Suprapubic skin (tissue), 3 donors: ENCODE data around the gene TOP2B.
A peak's percentile ranks its signal among the peaks of the same experiment; 100 is the strongest.

Experiments used
- EP300 ChIP-seq: sonication (generic); formaldehyde crosslinking; IDR thresholded peaks from one replicate; pipeline ENCODE4 v1.6.1; 2017; ENCODE audit warnings: antibody characterized with exemption
- POLR2A ChIP-seq, 2 donors: fragments of 450-650 bp; IDR thresholded peaks; one replicate each; pipeline ENCODE4 v1.6.1; 2017; ENCODE audit warnings: antibody characterized with exemption in 2 of 2, mild to moderate bottlenecking in 2 of 2, moderate library complexity in 2 of 2
- TF ChIP-seq, protein P1 (sequence below), 2 donors: fragments of 200-600 bp in 1 of 2; fragments of 450-650 bp in 1 of 2; sonication (generic) in 1 of 2; IDR thresholded peaks; one replicate each; pipeline ENCODE4 v1.5.1; 2016 to 2019; ENCODE audit warnings: antibody characterized with exemption in 2 of 2, mild to moderate bottlenecking in 1 of 2, moderate library complexity in 1 of 2

DNA sequence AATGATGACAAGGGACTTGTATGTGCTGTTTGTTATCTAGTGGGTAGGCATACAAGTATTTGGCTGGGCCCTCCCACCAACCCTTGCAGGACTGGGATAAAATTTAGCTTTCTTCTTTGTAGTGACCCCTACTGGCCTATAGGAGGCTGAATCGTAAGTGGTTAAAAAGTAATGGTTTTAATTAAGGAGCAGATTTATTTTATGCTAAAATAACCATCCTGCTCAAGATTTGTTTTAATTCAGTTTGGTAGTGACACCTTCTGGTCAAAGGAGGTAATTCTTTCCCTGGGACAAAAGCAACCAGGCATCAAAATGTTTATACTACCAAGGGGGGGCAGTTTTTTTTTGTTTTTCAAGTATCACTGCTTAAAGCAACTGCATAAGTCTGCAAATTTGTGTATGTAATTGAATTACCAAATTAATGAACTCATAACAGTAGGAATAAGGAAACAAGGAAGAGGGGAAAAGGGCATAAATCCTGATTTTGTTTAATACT lies 70.7 kb downstream of the TOP2B start:
- TF ChIP-seq POLR2A (IDR thresholded peaks at IDR 0.05) = no peak
- TF ChIP-seq, protein P1, sequence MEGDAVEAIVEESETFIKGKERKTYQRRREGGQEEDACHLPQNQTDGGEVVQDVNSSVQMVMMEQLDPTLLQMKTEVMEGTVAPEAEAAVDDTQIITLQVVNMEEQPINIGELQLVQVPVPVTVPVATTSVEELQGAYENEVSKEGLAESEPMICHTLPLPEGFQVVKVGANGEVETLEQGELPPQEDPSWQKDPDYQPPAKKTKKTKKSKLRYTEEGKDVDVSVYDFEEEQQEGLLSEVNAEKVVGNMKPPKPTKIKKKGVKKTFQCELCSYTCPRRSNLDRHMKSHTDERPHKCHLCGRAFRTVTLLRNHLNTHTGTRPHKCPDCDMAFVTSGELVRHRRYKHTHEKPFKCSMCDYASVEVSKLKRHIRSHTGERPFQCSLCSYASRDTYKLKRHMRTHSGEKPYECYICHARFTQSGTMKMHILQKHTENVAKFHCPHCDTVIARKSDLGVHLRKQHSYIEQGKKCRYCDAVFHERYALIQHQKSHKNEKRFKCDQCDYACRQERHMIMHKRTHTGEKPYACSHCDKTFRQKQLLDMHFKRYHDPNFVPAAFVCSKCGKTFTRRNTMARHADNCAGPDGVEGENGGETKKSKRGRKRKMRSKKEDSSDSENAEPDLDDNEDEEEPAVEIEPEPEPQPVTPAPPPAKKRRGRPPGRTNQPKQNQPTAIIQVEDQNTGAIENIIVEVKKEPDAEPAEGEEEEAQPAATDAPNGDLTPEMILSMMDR (IDR thresholded peaks at IDR 0.05) = peak; percentile 69 to 89
- no peak for TF ChIP-seq EP300
